Esophagus squamous epithelium (tissue), 5 donors: ENCODE results near the gene TASL. TPM values are rescaled to one million over a fixed set of nuclear protein-coding genes. Genes with fewer than 3 reads are reported as not detected.

Source experiments
- DNase-seq: peaks from one replicate; lab custom pipeline; 2025; lab: John Stamatoyannopoulos, UW
- H3K27ac ChIP-seq, 4 donors: fragments of 200-600 bp; sonication (generic); one replicate each; pipeline ENCODE4 v1.5.1; 2016 to 2019; ENCODE audit warnings: mild to moderate bottlenecking in 1 of 4
- H3K27me3 ChIP-seq, 4 donors: fragments of 200-600 bp; sonication (generic); 1 replicate in 3 of 4; 2 replicates in 1 of 4; pipeline versions ENCODE4 v1.5.1 to v1.6.0; 2017 to 2021; ENCODE audit warnings: antibody characterized with exemption in 1 of 4
- H3K36me3 ChIP-seq, 3 donors: fragments of 200-600 bp; sonication (generic); one replicate each; pipeline ENCODE4 v1.5.1; 2016 to 2019
- H3K4me1 ChIP-seq, 3 donors: fragments of 200-600 bp; sonication (generic); one replicate each; pipeline ENCODE4 v1.5.1; 2017 to 2019
- H3K4me3 ChIP-seq, 4 donors: fragments of 200-600 bp; sonication (generic); 1 replicate in 3 of 4; 2 replicates in 1 of 4; pipeline ENCODE4 v1.5.1; 2016 to 2019; ENCODE audit warnings: mild to moderate bottlenecking in 2 of 4, moderate library complexity in 1 of 4
- H3K9me3 ChIP-seq, 3 donors: fragments of 200-600 bp; sonication (generic); one replicate each; pipeline ENCODE4 v1.5.1; 2016 to 2019
- CTCF ChIP-seq, 6 experiments: fragments of 450-650 bp in 4 of 6; fragments of 200-600 bp in 2 of 6; sonication (generic) in 2 of 6; IDR thresholded peaks; one replicate each; pipeline ENCODE4 v1.5.1; 2016 to 2019; ENCODE audit warnings: antibody characterized with exemption in 6 of 6, mild to moderate bottlenecking in 4 of 6, moderate library complexity in 4 of 6
- POLR2A ChIP-seq, 4 donors: fragments of 450-650 bp; IDR thresholded peaks; one replicate each; pipeline ENCODE4 v1.6.1; 2017; ENCODE audit warnings: antibody characterized with exemption in 4 of 4, mild to moderate bottlenecking in 4 of 4, moderate library complexity in 3 of 4
- WGBS, 2 donors: methylation state at CpG; one replicate each; pipeline ENCODE4 v1.1.5; 2018; 5-methylcytosine and 5-hydroxymethylcytosine counted together
- intact Hi-C: fragments of 100-400 bp; cut with DNase I; formaldehyde crosslinking; loops from one replicate; pipeline ENCODE4 v1.15.0; 2022
- small RNA-seq, 4 donors: library from RNA; depleted of rRNA; stranded (forward); fragments of <200 nt; gene quantifications; one replicate each; pipeline ENCODE3, GENCODE V24; 2016
- total RNA-seq, 4 donors: library from RNA; depleted of rRNA; stranded (reverse); fragments of >200 nt; gene quantifications; one replicate each; pipeline ENCODE4 v1.1.0, GENCODE V29; 2016
- donor health status: DM: yes; HTN: yes; CAD: no.

The TASL gene
- total RNA-seq, 4 donors from 2014 or later: 0.31 to 1.6 (median 0.57) TPM; not detected in 1

GRCh38 chrX:30533266-30533665 lies 44.3 kb downstream of the TASL start:
- H3K4me1 ChIP-seq: no peaks in the 10 kb centered on the region
- intact Hi-C loops: no loop called here
- H3K36me3 ChIP-seq: no peaks in the 10 kb centered on the region
- no peaks in the 10 kb centered on the region for H3K9me3 ChIP-seq
- H3K27me3 ChIP-seq: no peaks in the 10 kb centered on the region
- WGBS, 2 donors: 42 to 54% methylated on average over 2 of the region's 2 CpGs
- H3K4me3 ChIP-seq: no peak overlapping the region
- DNase-seq: no peak
- TF ChIP-seq CTCF (IDR thresholded peaks at IDR 0.05): no peak
- TF ChIP-seq POLR2A (IDR thresholded peaks at IDR 0.05): no peak
- no peak overlapping the region for H3K27ac ChIP-seq

GRCh38 chrX:30530606-30531005 lies 47.0 kb downstream of the TASL start:
- WGBS, 2 donors: 36 to 64% methylated on average over 2 to 3 of the region's 3 CpGs
- intact Hi-C loops: no loop called here
- no peak for TF ChIP-seq CTCF (IDR thresholded peaks at IDR 0.05)
- no peak for TF ChIP-seq POLR2A (IDR thresholded peaks at IDR 0.05)
- no peaks in the 10 kb centered on the region for H3K4me1 ChIP-seq
- no peaks in the 10 kb centered on the region for H3K9me3 ChIP-seq
- DNase-seq: no peak
- no peak overlapping the region for H3K27ac ChIP-seq
- no peaks in the 10 kb centered on the region for H3K27me3 ChIP-seq
- no peak overlapping the region for H3K4me3 ChIP-seq
- H3K36me3 ChIP-seq: no peaks in the 10 kb centered on the region

DNA sequence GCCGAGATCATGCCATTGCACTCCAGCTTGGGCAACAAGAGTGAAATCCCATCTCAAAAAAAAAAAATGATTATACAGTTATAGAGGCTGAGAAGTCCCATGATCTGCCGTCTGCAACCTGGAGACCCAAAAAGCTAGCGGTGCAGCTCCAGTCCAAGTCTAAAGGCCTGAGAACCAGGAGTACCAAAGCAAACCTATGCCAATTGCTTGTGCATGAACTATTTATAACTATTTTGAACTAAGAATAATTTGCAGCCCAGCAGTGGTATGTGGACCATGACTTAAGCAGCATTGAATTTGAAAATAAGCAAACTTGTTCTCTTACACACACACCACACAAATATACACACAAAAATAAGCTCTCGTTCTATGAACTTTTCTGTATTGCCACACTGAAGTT lies 51.8 kb downstream of the TASL start:
- DNase-seq: no peak
- Histone ChIP-seq H3K4me3 (no peak overlapping the region), H3K9me3 (no peaks in the 10 kb centered on the region), H3K4me1 (no peaks in the 10 kb centered on the region), H3K27ac (no peak overlapping the region), H3K27me3 (no peaks in the 10 kb centered on the region), H3K36me3 (no peaks in the 10 kb centered on the region)
- WGBS, 2 donors: 80 to 90% methylated on average over 3 to 4 of the region's 4 CpGs
- no peak for TF ChIP-seq POLR2A (IDR thresholded peaks at IDR 0.05)
- no peak for TF ChIP-seq CTCF (IDR thresholded peaks at IDR 0.05)
- intact Hi-C loops: no loop called here

DNA sequence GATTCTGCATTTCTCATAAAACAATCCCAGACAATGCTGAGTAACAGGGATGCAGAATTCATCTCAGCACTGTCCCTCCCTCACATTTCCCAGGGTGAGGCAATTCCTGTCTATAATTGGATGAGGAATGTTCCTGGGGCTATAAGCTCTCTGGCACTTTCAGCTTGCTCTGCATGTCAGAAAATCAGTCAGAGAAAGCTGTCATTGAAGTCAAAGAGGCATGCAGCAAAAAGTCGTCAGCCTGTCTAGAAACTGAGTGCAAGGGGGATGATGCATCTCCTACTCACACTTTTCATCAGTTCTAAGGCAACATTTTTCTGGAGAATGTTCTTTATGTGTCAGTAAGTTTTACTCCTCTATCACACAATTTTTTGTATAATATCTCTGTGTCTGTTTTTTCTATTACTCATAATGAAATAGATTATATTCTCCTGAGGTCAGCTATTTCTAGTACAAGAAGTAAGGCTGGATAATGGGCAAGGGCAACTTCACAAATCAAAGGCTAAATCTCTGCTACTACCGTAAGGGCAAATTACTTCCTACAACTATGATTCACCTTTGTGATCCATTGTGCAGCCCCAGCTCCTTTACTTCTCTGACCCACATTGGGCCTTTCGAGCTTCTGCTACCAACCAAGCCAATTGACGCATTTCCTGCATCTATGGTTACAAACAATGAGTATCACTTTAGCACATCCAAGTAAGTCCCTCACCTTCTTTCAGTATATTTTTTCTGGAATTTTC lies 56.0 kb downstream of the TASL start:
- Histone ChIP-seq H3K4me3 (no peak overlapping the region), H3K36me3 (no peaks in the 10 kb centered on the region), H3K27me3 (no peaks in the 10 kb centered on the region), H3K4me1 (no peaks in the 10 kb centered on the region), H3K27ac (no peak overlapping the region), H3K9me3 (no peaks in the 10 kb centered on the region)
- WGBS, 2 donors: 66 to 68% methylated on average over 4 of the region's 4 CpGs
- intact Hi-C loops: no loop called here
- DNase-seq: no peak
- no peak for TF ChIP-seq POLR2A (IDR thresholded peaks at IDR 0.05)
- no peak for TF ChIP-seq CTCF (IDR thresholded peaks at IDR 0.05)

- Histone ChIP-seq H3K4me1 (no peaks in the 10 kb centered on the region), H3K27ac (no peak overlapping the region), H3K36me3 (no peaks in the 10 kb centered on the region), H3K27me3 (no peaks in the 10 kb centered on the region), H3K4me3 (no peak overlapping the region), H3K9me3 (no peaks in the 10 kb centered on the region)
- WGBS, 2 donors: 42 to 61% methylated on average over 3 of the region's 3 CpGs
- DNase-seq: no peak
- intact Hi-C loops: no loop called here
- no peak for TF ChIP-seq POLR2A (IDR thresholded peaks at IDR 0.05)
- TF ChIP-seq CTCF (IDR thresholded peaks at IDR 0.05): peak in 2 of 6 experiments; percentile 35
These were observed 64.3 kb downstream of the TASL start for GRCh38 chrX:30513284-30513683.

Small RNA genes lying within 50 kb of the gene (small RNA-seq; reads per million reads assigned to genes)
- 0 reads per million in 4 donors for gene CKS1BP6

Other genes with a start within 250 kb of the TASL start
- gene GK, start 75.7 kb upstream of the TASL start, total RNA-seq: 10 to 100 TPM in 3 of 4 donors, 1 to 10 TPM in 1; 6.9 to 31.3 (median 10.6) TPM